Activated CD8-positive, alpha-beta T cell treated with anti-CD3 and anti-CD28 coated beads for 36 hours (primary cell): ENCODE measurements around the gene SDK2. TPM values are rescaled to one million over a fixed set of nuclear protein-coding genes. Genes with fewer than 3 reads are reported as not detected.
A peak's percentile ranks its signal among the peaks of the same experiment; 100 is the strongest.

Experiments used
- ATAC-seq: fragments of 200-7000 bp; cut with Tn5 transposase; one replicate; pipeline ENCODE4 v1.10.0; 2021; ENCODE audit warnings: mild to moderate bottlenecking, moderate library complexity
- CTCF ChIA-PET: fragments of 350-600 bp; sonication (Branson Sonifier 250); formaldehyde crosslinking; loops from one replicate; lab custom pipeline; 2021; ENCODE audit warnings: antibody characterized with exemption; lab: Charles Lee
- POLR2A ChIA-PET: fragments of 350-600 bp; sonication (Branson Sonifier 250); formaldehyde crosslinking; loops from one replicate; lab custom pipeline; 2021; ENCODE audit warnings: antibody characterized with exemption; lab: Charles Lee
- DNase-seq: peaks from one replicate; pipeline ENCODE4 v3.0.0-alpha.2; 2020
- H3K27ac Mint-ChIP-seq: one replicate; pipeline ENCODE4 v1.8.0; 2021; ENCODE audit warnings: mild to moderate bottlenecking, mixed read lengths
- H3K27me3 Mint-ChIP-seq: one replicate; pipeline ENCODE4 v1.8.0; 2021; ENCODE audit warnings: mixed read lengths
- H3K36me3 Mint-ChIP-seq: one replicate; pipeline ENCODE4 v1.8.0; 2021; ENCODE audit warnings: low read depth, mixed read lengths
- H3K4me1 Mint-ChIP-seq: one replicate; pipeline ENCODE4 v1.8.0; 2021; ENCODE audit warnings: low read depth, mixed read lengths
- H3K4me3 Mint-ChIP-seq: one replicate; pipeline ENCODE4 v1.8.0; 2021; ENCODE audit warnings: mild to moderate bottlenecking, moderate library complexity, mixed read lengths
- H3K9me3 Mint-ChIP-seq: one replicate; pipeline ENCODE4 v1.8.0; 2021; ENCODE audit warnings: mixed read lengths
- intact Hi-C: fragments of 100-400 bp; cut with micrococcal nuclease; formaldehyde crosslinking; loops from one replicate; pipeline ENCODE4 v1.10.0; 2022
- total RNA-seq, 2 experiments: library from RNA; stranded (reverse); gene quantifications; one replicate each; pipeline ENCODE4 v1.2.3, GENCODE V29; 2021
- TF ChIP-seq, protein P1 (sequence below): fragments of 200-600 bp; IDR thresholded peaks from one replicate; pipeline ENCODE4 v1.8.0; 2022; ENCODE audit warnings: antibody characterized with exemption, mild to moderate bottlenecking

The SDK2 gene
- total RNA-seq, 2 experiments from 2014 or later = 3.2 to 3.3 TPM

DNA sequence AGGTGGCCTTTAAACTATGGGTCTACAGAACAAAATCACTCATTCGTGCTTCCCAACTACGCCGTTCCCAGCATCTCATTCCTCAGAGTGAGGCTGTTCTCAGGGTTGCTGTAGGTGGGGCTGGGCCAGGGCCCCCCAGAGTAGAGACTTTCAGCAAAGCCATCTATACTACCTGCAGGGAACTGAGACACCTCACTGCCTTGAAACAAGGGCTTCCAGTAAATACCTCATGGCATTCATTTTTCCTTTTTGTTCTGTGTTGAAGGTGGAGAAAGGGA is 4.2 kb upstream of the SDK2 start:
- Mint-ChIP-seq H3K27ac (no peak overlapping the region), H3K36me3 (no peaks in the 10 kb centered on the region), H3K4me1 (peaks cover 5% of the 10 kb centered on the region), H3K4me3 (no peak overlapping the region), H3K27me3 (peaks cover 2% of the 10 kb centered on the region), H3K9me3 (peaks cover 4% of the 10 kb centered on the region)
- TF ChIP-seq, protein P1, sequence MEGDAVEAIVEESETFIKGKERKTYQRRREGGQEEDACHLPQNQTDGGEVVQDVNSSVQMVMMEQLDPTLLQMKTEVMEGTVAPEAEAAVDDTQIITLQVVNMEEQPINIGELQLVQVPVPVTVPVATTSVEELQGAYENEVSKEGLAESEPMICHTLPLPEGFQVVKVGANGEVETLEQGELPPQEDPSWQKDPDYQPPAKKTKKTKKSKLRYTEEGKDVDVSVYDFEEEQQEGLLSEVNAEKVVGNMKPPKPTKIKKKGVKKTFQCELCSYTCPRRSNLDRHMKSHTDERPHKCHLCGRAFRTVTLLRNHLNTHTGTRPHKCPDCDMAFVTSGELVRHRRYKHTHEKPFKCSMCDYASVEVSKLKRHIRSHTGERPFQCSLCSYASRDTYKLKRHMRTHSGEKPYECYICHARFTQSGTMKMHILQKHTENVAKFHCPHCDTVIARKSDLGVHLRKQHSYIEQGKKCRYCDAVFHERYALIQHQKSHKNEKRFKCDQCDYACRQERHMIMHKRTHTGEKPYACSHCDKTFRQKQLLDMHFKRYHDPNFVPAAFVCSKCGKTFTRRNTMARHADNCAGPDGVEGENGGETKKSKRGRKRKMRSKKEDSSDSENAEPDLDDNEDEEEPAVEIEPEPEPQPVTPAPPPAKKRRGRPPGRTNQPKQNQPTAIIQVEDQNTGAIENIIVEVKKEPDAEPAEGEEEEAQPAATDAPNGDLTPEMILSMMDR = no peak
- POLR2A ChIA-PET = no interaction called here
- CTCF ChIA-PET = no interaction called here
- DNase-seq (no peak), ATAC-seq (no peak)
- intact Hi-C loops = loop anchor here (10.0 kb wide), 1 partner anchor 306 kb away; no protein-coding TSS in a partner anchor

DNA sequence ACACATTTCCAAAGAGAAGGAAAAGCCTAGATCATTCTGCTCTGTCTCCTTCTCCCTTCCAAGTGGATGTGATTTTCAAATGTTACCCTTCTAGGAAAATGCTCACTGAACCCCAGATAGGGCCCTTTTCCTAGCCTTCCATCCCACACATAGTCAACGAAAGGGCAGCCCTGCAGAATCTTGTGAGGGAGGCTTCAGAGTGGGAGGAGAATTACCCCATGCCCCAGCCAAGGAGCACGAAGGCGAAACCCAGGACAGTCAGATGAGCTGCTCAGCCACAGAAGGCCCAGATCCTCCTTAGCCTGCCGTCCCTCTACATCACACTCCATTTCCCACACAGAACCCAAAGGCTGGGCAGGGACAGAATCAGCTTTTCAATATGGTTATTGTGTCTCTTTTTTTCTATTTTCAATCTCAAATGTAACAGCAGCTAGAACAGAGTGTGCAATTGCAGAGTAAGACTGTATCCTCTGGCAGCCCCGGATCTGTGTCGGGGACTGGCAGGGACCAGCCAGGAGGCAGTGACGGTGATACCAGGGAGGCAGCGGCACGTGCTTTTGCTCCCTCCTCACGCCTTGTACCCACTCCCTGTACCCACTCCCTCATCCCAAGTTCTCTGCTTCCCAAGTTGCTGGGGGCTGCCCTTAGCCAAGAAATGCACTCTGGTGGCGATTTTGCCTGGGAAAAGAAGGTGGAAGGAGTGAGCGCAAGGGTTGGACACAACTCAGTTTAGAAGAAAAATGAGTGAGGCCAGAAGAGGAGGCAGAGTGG is 3.7 kb upstream of the SDK2 start:
- H3K27me3 Mint-ChIP-seq = peaks cover 2% of the 10 kb centered on the region
- POLR2A ChIA-PET = no interaction called here
- H3K4me1 Mint-ChIP-seq = peaks cover 5% of the 10 kb centered on the region
- CTCF ChIA-PET = interaction anchor here (0.8 to 3.4 kb wide), 8 partner anchors 13 to 309 kb away, joined by 3 to 34 read pairs (median 6); no protein-coding TSS in a partner anchor
- intact Hi-C loops = loop anchor here (10.0 kb wide), 1 partner anchor 307 kb away; no protein-coding TSS in a partner anchor
- ATAC-seq (no peak), DNase-seq (no peak)
- no peak overlapping the region for H3K27ac Mint-ChIP-seq
- TF ChIP-seq, protein P1 = no peak
- H3K36me3 Mint-ChIP-seq = no peaks in the 10 kb centered on the region
- no peak overlapping the region for H3K4me3 Mint-ChIP-seq
- H3K9me3 Mint-ChIP-seq = no peaks in the 10 kb centered on the region

DNA sequence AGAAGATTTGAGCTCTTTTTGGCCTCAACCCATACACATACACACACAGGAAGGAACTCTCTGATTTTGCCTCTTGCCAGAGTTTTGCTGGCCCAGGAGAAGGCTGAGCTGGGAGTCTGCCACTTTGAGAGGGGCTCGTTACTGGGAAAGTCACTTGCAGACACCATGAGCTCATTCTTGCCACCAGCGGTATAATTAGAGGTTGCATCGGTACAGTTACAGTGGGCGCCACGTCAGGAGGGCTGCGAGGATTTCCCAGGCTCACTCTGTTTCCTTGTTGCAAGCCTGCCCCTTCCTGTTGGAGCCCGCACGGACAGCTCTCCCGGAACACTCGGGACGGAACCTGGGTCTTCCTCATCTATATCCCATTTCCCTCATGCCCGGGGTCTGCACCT is 3.1 kb upstream of the SDK2 start:
- POLR2A ChIA-PET = no interaction called here

DNA sequence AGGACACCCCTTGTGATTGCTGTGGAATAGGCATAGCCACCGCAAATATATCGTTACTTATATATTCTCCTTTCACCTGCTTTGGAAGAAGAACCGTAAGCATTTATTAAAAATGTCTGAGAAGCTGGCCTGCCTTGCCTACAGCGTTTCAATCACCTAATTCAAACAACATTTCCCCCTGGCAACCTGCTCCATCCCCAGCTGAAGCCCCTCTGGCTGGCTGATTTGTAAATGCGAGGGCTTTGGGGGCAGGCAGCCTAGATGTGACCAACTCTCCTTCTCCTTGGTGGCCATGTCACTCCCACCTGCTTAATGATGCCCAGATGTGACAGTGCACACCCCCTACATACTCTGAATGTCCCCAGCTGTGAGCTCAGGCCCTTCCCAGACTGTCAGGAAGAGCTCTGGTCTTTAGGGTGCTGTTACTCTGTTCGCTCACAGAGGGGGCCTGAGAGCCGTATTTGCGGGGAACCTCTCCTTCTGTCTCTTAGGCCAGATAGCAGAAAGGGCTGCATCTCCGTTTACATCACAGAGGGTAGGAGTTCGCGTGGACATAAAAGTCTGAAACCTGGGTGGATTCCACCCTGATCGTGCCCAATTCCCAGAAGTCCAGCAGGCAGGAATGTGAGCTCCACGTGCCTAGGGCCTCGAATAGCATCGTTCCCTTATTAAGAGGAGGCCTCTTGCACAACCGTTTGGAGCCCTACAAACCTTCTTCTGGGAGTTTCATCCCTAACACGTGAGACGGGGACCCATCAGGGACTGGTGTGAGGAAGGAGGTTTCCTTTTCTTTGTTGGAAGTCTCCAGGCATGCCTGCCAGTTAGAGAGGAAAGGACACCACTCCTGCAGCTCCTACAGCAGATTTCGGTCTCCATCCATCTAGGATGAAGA is 2.4 kb upstream of the SDK2 start:
- intact Hi-C loops = loop anchor here (10.0 kb wide), 1 partner anchor 308 kb away; no protein-coding TSS in a partner anchor
- ChIA-PET CTCF (interaction anchor here (0.8 to 3.4 kb wide), 20 partner anchors 13 to 310 kb away, joined by 3 to 34 read pairs (median 4); no protein-coding TSS in a partner anchor), POLR2A (no interaction called here)
- H3K9me3 Mint-ChIP-seq = no peaks in the 10 kb centered on the region
- no peak overlapping the region for H3K4me3 Mint-ChIP-seq
- DNase-seq (peak; percentile 43), ATAC-seq (peak; percentile 41)
- peaks cover 10% of the 10 kb centered on the region for H3K4me1 Mint-ChIP-seq
- TF ChIP-seq, protein P1 = peak; percentile 14
- H3K27ac Mint-ChIP-seq = no peak overlapping the region
- H3K27me3 Mint-ChIP-seq = peaks cover 2% of the 10 kb centered on the region
- no peaks in the 10 kb centered on the region for H3K36me3 Mint-ChIP-seq

More for the DNA sequence above, 3.1 kb upstream of the SDK2 start:
- Mint-ChIP-seq H3K27ac (no peak overlapping the region), H3K27me3 (peaks cover 2% of the 10 kb centered on the region), H3K4me1 (peaks cover 5% of the 10 kb centered on the region), H3K9me3 (no peaks in the 10 kb centered on the region), H3K4me3 (no peak overlapping the region), H3K36me3 (no peaks in the 10 kb centered on the region)
- DNase-seq (no peak), ATAC-seq (no peak)
- TF ChIP-seq, protein P1 = no peak
- intact Hi-C loops = loop anchor here (10.0 kb wide), 1 partner anchor 308 kb away; no protein-coding TSS in a partner anchor
- CTCF ChIA-PET = interaction anchor here (0.8 to 3.4 kb wide), 16 partner anchors 13 to 309 kb away, joined by 3 to 34 read pairs (median 4); no protein-coding TSS in a partner anchor
